Effector memory CD4-positive, alpha-beta T cell (primary cell): ENCODE measurements around the gene ATXN7L2.
A peak's percentile ranks its signal among the peaks of the same experiment; 100 is the strongest.
"Not testable (repeated sequence)": the region's sequence is repeated elsewhere in the genome, so short reads cannot be mapped to it uniquely, and the experiment has no call there.

Experiments
- DNase-seq, 3 donors: peaks; one replicate each; pipeline ENCODE4 v3.0.0-alpha.2; 2020
- H3K27ac ChIP-seq: 2 replicates; pipeline ENCODE4 v1.7.0; 2013; ENCODE audit warnings: mild to moderate bottlenecking, low read length, moderate library complexity; ENCODE audit not compliant: insufficient read depth, poor library complexity, severe bottlenecking
- H3K27me3 ChIP-seq: replicated peaks from 2 replicates; pipeline ENCODE4 v1.7.0; 2013; ENCODE audit warnings: mild to moderate bottlenecking, low read length; ENCODE audit not compliant: insufficient read depth, control insufficient read depth, poor library complexity, severe bottlenecking
- H3K36me3 ChIP-seq: 2 replicates; pipeline ENCODE4 v1.7.0; 2013; ENCODE audit warnings: mild to moderate bottlenecking, low read length, moderate library complexity; ENCODE audit not compliant: control insufficient read depth, insufficient read depth
- H3K4me1 ChIP-seq: 2 replicates; pipeline ENCODE4 v1.7.0; 2013; ENCODE audit warnings: low read length, mild to moderate bottlenecking; ENCODE audit not compliant: control insufficient read depth, insufficient read depth, poor library complexity, severe bottlenecking
- H3K4me3 ChIP-seq: 2 replicates; pipeline ENCODE4 v1.7.0; 2013; ENCODE audit warnings: low read length, low read depth, mild to moderate bottlenecking; ENCODE audit not compliant: insufficient read depth, poor library complexity, severe bottlenecking
- H3K9me3 ChIP-seq: 2 replicates; pipeline ENCODE4 v1.7.0; 2013; ENCODE audit warnings: mild to moderate bottlenecking, low read length, moderate library complexity; ENCODE audit not compliant: control insufficient read depth
- total RNA-seq, 3 donors: gene quantifications; one replicate each; lab custom pipeline; 2026; lab: John Stamatoyannopoulos, UW

The ATXN7L2 gene
- 29.9 to 35.4 (median 31.8) reads per million in 3 donors for total RNA-seq

- peak; percentile 89 to 91 (median 89) for DNase-seq
- H3K27me3 ChIP-seq, result no peaks in the 10 kb centered on the region
- peak within 1 kb of the TSS; percentile 84 for H3K4me3 ChIP-seq
- peak within 1 kb of the TSS; percentile 88 for H3K27ac ChIP-seq
- H3K9me3 ChIP-seq, result no peaks in the 10 kb centered on the region
- H3K4me1 ChIP-seq, result peaks cover 17% of the 10 kb centered on the region
- H3K36me3 ChIP-seq, result peaks cover 15% of the 10 kb centered on the region
These were observed at the start of gene ATXN7L2 for GRCh38 chr1:109483672-109484518. TSS of gene ATXN7L2 (plus strand) at chr1:109483905. CDS start at chr1:109483954, 49 bp downstream.

- no peak overlapping the region for H3K4me3 ChIP-seq
- no peak for DNase-seq
- no peaks in the 10 kb centered on the region for H3K36me3 ChIP-seq
These were observed 49.2 kb upstream of the ATXN7L2 start for GRCh38 chr1:109434484-109434883.

GRCh38 chr1:109438798-109439297, 44.9 kb upstream of the ATXN7L2 start:
- H3K27ac ChIP-seq, result no peak overlapping the region
- no peak for DNase-seq
- no peaks in the 10 kb centered on the region for H3K9me3 ChIP-seq
- no peaks in the 10 kb centered on the region for H3K4me1 ChIP-seq
- no peaks in the 10 kb centered on the region for H3K36me3 ChIP-seq
- H3K27me3 ChIP-seq, result peaks cover 6% of the 10 kb centered on the region
- no peak overlapping the region for H3K4me3 ChIP-seq

More at GRCh38 chr1:109434484-109434883, 49.2 kb upstream of the ATXN7L2 start:
- Histone ChIP-seq H3K27ac (no peak overlapping the region), H3K27me3 (no peaks in the 10 kb centered on the region), H3K4me1 (no peaks in the 10 kb centered on the region), H3K9me3 (no peaks in the 10 kb centered on the region)

- DNase-seq, result no peak
- H3K27ac ChIP-seq, result no peak overlapping the region
- no peak overlapping the region for H3K4me3 ChIP-seq
- no peaks in the 10 kb centered on the region for H3K36me3 ChIP-seq
- no peaks in the 10 kb centered on the region for H3K9me3 ChIP-seq
- H3K4me1 ChIP-seq, result no peaks in the 10 kb centered on the region
- H3K27me3 ChIP-seq, result peaks cover 6% of the 10 kb centered on the region
These were observed 42.6 kb upstream of the ATXN7L2 start for GRCh38 chr1:109441069-109441468.

GRCh38 chr1:109443476-109443875, 40.2 kb upstream of the ATXN7L2 start:
- Histone ChIP-seq H3K27ac (no peak overlapping the region), H3K36me3 (no peaks in the 10 kb centered on the region), H3K27me3 (peaks cover 6% of the 10 kb centered on the region), H3K4me1 (no peaks in the 10 kb centered on the region), H3K9me3 (no peaks in the 10 kb centered on the region), H3K4me3 (no peak overlapping the region)
- DNase-seq, result no peak

- no peaks in the 10 kb centered on the region for H3K4me1 ChIP-seq
- H3K4me3 ChIP-seq, result no peak overlapping the region
- no peaks in the 10 kb centered on the region for H3K9me3 ChIP-seq
- no peak for DNase-seq
- no peak overlapping the region for H3K27ac ChIP-seq
- H3K36me3 ChIP-seq, result no peaks in the 10 kb centered on the region
- peaks cover 9% of the 10 kb centered on the region for H3K27me3 ChIP-seq
These were observed 39.4 kb upstream of the ATXN7L2 start for GRCh38 chr1:109444346-109444745.

GRCh38 chr1:109445949-109446695, 37.6 kb upstream of the ATXN7L2 start:
- H3K27me3 ChIP-seq, result peaks cover 13% of the 10 kb centered on the region
- H3K4me3 ChIP-seq, H3K36me3 ChIP-seq, H3K27ac ChIP-seq, H3K4me1 ChIP-seq, DNase-seq, H3K9me3 ChIP-seq: not testable (repeated sequence)

GRCh38 chr1:109447524-109447923, 36.2 kb upstream of the ATXN7L2 start:
- no peak overlapping the region for H3K4me3 ChIP-seq
- DNase-seq, result no peak
- no peaks in the 10 kb centered on the region for H3K36me3 ChIP-seq
- no peaks in the 10 kb centered on the region for H3K4me1 ChIP-seq
- H3K27me3 ChIP-seq, result peaks cover 13% of the 10 kb centered on the region
- H3K27ac ChIP-seq, result no peak overlapping the region
- H3K9me3 ChIP-seq, result no peaks in the 10 kb centered on the region

- no peaks in the 10 kb centered on the region for H3K4me1 ChIP-seq
- H3K27me3 ChIP-seq, result peaks cover 4% of the 10 kb centered on the region
- no peak overlapping the region for H3K27ac ChIP-seq
- no peaks in the 10 kb centered on the region for H3K36me3 ChIP-seq
- no peak for DNase-seq
- H3K4me3 ChIP-seq, result no peak overlapping the region
- no peaks in the 10 kb centered on the region for H3K9me3 ChIP-seq
These were observed 29.1 kb upstream of the ATXN7L2 start for GRCh38 chr1:109454497-109455133.
